Measurements from ENCODE around the gene ADGRB3. TPM values are rescaled to one million over a fixed set of nuclear protein-coding genes. Genes with fewer than 3 reads are reported as not detected.

ADGRB3 gene
- total RNA-seq (ENCODE audit: insufficient read depth, low replicate concordance), result 5.1 TPM

GRCh38 chr6:68634726-68635411, at the start of gene ADGRB3:
Gene ADGRB3 (plus strand): TSS chr6:68635282. CDS start chr6:68638676, 3,394 bp downstream.
- peak; percentile 84 for DNase-seq (ENCODE audit: low spot score)

GRCh38 chr6:68593558-68593957, 41.5 kb upstream of the ADGRB3 start:
- no peak for DNase-seq (ENCODE audit: low spot score)

DNA sequence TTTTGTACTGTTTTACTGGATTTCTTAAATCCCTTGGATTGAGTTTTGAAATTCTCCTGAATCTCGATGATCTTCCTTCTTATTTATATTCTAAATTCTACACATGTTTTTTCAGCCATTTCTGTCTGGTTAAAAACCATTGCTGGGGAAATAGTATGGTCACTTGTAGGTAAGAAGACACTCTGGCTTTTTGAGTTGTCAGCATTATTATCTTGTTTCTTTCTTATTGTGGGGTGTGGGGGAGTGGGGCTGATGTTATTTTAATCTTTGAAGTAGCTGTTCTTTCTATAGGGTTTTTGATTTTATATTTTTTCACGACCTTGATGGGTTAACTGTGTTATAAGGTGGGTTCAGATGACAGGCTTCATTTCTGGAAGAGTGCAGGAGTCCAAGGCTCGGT, 37.4 kb upstream of the ADGRB3 start:
- DNase-seq (ENCODE audit: low spot score), result no peak

DNA sequence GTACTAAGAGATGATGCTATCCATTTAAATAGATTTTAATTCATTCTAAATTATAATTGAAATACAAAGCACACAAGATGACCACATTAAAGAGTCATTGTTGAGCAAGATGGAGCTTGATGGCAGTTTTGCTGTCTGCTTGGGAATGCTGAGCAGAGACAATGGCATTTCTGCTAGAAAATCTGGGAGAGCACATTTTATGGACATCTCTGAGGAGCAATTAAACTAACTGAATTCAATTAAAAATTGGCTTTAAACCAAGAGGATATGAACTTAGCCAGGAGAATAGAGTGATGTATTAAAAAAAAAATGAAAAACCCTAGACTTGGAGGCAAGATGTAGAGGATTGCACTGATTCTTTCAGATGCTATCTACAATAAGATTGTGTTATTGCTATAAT, 19.1 kb upstream of the ADGRB3 start:
- no peak for DNase-seq (ENCODE audit: low spot score)

DNA sequence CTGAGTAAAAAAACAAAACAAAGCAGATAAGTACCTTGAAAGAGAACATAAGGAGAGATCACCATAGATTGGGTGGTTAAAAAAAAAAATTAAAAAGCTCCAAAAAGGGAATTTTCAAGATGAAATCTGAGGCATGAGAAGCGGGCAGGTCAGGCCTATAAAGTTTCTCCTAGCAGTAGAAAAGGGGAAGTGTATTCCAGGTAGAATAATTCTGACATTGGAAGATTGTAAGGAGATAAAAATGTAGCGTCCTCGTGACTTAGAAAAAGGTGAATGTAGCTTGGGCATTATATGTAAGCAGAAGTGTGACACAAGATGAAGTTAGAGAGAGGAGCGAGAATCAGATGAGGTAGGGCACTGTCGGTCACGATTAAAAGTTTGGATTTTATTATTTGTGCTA, 9.1 kb upstream of the ADGRB3 start:
- no peak for DNase-seq (ENCODE audit: low spot score)

GRCh38 chr6:68628161-68628560, 6.9 kb upstream of the ADGRB3 start:
- no peak for DNase-seq (ENCODE audit: low spot score)

GRCh38 chr6:68632734-68633133, 2.3 kb upstream of the ADGRB3 start:
- no peak for DNase-seq (ENCODE audit: low spot score)

DNA sequence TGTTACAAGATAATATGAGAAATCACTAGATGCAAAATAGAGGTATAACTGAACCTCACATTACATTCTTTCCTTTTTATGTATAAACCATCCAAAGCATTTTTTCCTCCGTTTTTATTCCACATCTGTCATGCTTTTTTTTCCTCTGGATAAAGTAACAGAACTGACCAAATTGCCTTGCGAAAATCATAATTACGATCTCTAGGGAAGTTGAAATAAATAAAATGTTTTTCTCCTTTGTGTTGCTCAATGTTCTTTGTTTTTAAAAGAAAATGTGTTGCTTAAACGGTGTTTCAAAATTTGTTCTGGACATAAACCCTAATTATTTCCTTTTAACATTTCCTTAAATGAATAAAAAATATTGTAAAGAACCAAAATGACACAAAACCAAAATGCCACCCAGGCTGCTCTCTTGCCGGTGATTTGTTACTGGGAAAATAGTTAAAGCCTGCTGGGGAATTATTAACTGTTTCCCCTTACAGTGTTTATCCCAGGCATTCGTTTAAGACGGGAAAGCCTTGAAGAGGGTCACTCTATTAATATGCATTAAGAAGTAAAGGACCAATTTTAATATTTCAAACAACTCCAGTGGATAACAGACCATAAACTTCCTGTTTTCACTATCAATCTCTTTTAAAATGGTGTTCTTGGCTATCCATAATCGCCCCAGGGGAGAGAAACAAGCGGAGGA, 1.7 kb upstream of the ADGRB3 start:
- DNase-seq (ENCODE audit: low spot score), result no peak

GRCh38 chr6:68633972-68634725, 933 bp upstream of the ADGRB3 start:
- DNase-seq (ENCODE audit: low spot score), result no peak

DNA sequence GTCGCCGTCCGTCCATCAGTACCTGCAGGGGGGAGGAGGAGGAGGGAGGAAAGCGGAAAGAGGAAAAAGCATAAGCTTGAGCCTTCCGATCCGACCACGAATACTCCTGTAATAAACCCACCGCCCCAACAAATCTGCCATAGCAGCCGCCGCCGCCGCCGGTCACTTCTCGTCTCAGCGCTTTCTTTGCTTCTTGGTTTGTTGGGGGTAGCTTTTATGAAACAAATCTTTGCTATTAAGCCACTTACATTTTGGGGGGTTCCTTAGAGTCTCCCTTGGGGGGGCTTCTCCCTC, 277 bp downstream of the ADGRB3 start:
- DNase-seq (ENCODE audit: low spot score), result no peak

DNA sequence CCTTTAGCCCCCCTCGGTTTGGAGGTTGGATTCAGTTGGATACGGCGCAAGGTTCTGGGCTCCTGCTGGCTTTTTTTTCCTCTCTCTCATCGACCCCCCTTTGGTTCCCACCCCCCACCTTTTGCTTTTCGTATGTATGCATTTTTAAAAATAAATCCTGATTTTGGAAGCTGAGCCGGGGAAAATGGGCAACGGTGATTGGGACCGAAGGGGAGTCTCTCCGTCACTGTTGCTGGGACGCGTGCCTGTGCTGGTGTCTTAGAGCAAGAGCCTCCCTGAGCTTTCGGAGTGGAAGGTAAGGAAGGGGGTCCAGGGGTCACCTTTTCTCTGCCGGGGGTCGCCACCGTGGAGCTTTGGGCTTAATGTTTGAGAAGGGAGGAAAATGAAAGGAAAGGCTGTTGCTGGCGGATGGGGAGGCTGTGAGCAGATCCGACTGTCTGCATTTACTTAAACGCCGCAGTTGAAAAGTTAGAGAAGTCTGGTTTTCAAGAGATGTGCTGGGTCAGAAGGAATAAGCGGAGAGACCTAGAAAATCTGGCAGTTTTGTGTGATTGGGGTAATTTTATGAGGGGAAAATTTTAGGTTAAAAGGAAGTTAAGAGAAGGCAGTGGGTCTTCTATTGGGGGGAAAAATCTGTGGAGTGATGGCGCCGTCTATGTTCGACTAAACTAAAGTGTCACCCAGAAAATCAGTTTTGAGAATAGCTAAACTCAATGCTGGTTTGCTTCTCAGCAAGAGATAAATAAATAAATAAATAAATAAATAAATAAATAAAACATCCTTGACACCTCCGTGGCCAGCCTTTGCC, 828 bp downstream of the ADGRB3 start:
- peak; percentile 46 for DNase-seq (ENCODE audit: low spot score)

GRCh38 chr6:68636666-68637065, 1.6 kb downstream of the ADGRB3 start:
- DNase-seq (ENCODE audit: low spot score), result no peak

DNA sequence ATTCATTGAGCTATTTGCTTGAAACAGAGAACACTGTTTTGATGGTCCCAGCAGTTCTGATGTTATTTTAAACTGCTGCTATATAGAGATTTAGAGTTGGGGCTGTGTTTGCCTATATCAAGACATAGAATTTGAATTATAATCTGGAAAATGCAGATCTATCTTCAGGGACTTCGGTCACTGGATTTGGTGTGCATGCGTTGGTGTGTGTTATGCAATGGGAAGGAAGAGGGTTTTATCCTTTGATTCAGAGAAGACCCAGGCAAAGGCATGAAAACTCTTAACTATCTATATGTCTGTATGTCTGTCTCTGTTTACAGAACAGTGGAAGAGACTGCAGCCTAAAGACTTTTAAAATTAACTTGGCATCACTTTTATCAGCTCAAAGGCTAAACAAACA, 2.0 kb downstream of the ADGRB3 start:
- DNase-seq (ENCODE audit: low spot score), result no peak

DNA sequence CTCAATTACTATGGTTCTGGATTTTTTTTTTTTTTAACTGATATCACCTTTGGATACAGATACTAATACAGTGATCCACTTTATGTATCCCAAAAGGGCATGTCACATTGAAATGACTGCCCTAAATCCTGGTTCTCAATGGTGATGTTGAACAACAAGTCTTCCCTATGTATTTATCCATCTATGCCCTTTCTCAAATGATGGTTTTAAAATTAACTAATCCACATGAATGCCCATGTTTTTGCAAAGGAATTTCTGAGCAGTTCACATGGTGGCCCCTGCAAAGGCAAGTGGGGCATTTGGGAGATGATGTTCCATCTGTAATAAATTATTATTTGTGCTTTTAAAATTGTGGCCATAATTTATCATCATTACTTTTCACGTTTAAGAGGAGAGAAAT, 2.7 kb downstream of the ADGRB3 start:
- no peak for DNase-seq (ENCODE audit: low spot score)

- DNase-seq (ENCODE audit: low spot score), result peak; percentile 39
Measured at GRCh38 chr6:68638230-68638900, 3.3 kb downstream of the ADGRB3 start.

DNA sequence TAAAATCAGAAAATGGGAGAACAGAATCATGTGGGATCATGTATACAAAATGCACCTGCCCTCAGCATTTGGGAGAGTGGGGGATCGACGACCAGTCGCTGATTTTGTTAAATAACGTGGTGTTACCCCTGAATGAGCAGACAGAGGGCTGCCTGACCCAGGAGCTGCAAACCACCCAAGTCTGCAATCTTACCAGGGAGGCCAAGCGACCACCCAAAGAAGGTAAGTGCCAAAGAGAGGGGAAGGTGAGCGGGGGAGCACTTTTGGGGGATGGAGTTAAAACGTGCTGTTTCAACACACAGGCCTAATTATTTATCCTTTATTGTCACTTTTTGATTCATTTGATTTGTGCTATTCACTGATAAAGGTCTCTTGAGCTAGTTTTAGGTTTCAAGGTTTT, 4.1 kb downstream of the ADGRB3 start:
- no peak for DNase-seq (ENCODE audit: low spot score)

- DNase-seq (ENCODE audit: low spot score), result peak; percentile 44
Measured at GRCh38 chr6:68639826-68640490, 4.9 kb downstream of the ADGRB3 start.

- DNase-seq (ENCODE audit: low spot score), result peak; percentile 27
Measured at GRCh38 chr6:68640491-68640835, 5.4 kb downstream of the ADGRB3 start.

DNA sequence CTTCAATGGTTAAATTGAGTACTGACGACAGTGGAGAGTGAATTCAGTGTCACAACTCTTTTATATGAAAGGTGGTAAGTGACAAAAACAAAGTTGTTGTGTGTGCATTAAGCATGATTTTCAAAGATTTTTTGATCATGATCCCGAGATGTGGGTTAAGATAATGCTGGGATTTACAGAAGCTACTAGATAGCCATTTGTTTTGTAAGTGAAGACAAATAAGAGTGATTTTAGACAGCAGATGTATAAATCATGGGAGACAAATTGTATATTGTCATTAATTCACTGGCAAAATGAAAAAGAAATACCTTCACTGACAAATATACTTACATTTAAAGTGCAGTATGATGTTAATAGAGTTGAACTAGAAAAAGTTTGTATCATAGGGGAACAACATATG, 6.1 kb downstream of the ADGRB3 start:
- DNase-seq (ENCODE audit: low spot score), result no peak

DNA sequence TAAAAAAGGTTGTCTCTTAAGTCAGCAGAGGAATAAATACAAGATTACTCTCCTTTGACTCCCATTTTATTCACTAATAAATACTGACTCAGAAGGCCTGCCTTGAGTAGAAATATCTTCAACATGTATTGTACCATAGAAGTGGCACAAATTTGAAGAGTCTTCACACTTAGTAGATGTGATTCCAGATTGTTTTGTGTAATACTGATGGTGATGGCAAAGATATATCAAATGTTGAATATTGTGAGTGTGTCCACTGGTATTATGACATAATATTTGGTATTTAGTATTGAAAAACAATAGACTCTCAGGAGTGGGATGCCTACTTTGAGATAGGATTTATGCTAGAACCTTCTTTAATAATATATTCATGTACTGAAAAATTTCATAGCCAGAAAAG, 7.0 kb downstream of the ADGRB3 start:
- no peak for DNase-seq (ENCODE audit: low spot score)

DNA sequence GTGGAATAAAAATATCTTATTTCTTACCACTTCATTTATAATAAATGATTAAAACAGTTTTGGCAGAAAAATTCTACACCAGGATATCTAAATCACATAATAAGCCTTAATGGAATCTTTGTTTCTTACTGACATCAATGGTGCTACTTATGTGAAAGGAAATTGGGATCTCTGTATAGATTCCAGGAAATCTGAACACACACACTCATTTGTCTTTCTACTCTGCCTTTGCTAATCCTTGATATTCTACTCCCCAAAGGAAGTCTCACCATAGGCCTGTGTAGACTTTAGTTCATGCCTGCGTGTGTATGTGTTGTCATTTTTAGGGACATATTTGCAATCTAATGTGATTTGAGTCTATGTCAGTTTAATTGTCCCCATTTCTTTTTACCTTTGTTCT, 7.9 kb downstream of the ADGRB3 start:
- no peak for DNase-seq (ENCODE audit: low spot score)
